OCI-M1 (cell line): ENCODE results near the gene TBC1D22A.
A peak's percentile ranks its signal among the peaks of the same experiment; 100 is the strongest.

Experiments
- DNase-seq: peaks from one replicate; lab custom pipeline; 2025; lab: John Stamatoyannopoulos, UW

TBC1D22A gene

GRCh38 chr22:47191671-47192650 lies 429.5 kb downstream of the TBC1D22A start:
- DNase-seq: no peak

DNA sequence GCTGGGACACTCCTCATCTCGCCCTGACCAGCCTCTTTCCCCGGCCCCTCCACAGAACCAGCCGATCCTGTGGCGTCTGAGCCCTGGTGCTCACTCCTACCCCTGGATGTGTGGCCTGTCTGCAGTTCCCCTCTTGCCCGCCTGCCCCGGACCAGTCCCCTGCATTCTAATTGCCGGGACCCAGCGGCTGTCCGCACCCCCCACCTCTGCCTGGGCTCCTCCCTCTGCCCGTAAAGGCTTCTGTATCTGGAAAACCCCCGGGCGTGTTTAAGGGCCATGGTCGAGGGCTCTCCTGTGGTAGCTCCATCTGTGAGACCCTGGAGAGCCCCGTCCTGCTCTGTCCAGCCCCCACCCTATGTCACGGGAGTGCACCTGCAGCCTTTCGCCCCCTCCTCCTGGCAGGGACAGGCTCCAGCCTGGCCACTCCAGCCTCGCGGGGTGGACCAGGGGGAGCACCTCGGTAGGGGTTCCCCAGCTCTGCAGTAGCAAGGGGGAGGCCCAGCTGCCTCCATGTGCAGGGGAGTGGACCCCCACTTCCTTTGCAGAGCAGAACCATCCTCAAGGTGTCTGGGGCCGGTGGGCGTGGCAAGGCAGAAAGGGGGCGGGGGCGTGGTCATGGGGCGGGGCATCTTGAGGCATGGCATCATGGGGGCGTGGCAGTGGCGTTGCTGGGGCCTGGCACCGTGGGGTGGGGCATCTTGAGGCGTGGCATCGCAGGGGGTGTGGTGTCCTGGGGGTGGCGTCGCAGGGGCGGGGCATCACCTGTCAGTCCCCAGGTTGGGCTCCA lies 430.4 kb downstream of the TBC1D22A start:
- DNase-seq: no peak

GRCh38 chr22:47193606-47194329 lies 431.3 kb downstream of the TBC1D22A start:
- no peak for DNase-seq

DNA sequence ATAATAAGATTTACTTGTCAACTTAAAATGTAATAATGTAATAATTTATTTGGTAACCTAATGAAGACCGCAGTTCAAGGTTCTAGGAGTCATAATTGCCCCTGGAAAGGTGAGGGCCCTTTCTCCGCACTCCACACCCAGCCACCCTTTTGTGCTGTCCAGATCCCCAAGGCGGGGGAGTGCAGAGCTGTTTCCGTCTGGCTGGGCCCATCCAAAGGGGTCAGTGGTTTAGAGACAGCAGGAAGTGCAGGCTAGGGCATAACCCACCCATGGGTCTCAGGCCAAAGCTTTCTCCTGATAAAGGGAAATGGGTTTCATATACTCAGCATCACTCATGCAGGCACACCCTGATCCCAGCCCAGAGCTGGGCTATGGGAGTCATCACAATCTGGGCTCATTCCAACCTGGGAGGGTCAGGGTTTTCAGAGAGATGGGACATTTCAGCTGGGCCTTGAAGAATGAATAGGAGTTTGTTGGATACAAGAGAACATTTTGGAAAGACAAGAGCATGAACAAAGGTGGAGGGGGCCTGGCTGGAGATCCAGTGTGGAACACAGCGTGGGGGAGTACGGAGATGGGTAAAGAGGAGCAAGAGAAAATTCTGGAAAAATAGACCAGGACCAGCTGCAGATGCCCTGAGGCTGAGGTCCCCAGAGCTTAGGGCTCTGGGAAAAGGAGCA lies 432.2 kb downstream of the TBC1D22A start:
- DNase-seq: no peak

DNA sequence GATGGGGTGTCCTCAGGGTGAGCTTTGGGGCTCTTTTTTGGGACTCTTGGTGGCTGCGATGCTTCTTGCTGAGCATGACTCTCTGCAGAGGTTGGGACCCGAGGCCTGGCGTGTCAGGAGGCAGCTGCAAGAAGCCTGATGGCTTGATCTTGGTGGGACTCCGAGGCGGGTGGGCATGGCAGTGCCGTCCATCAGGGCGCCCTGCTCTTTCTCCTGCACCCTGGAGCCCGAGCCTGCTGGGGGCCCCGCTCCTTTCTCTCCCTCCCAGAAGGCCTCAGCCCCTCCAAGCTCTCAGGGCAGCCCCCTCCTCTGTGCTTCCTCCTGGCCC lies 432.7 kb downstream of the TBC1D22A start:
- DNase-seq: peak; percentile 1

GRCh38 chr22:47195484-47196165 lies 433.2 kb downstream of the TBC1D22A start:
- no peak for DNase-seq

DNA sequence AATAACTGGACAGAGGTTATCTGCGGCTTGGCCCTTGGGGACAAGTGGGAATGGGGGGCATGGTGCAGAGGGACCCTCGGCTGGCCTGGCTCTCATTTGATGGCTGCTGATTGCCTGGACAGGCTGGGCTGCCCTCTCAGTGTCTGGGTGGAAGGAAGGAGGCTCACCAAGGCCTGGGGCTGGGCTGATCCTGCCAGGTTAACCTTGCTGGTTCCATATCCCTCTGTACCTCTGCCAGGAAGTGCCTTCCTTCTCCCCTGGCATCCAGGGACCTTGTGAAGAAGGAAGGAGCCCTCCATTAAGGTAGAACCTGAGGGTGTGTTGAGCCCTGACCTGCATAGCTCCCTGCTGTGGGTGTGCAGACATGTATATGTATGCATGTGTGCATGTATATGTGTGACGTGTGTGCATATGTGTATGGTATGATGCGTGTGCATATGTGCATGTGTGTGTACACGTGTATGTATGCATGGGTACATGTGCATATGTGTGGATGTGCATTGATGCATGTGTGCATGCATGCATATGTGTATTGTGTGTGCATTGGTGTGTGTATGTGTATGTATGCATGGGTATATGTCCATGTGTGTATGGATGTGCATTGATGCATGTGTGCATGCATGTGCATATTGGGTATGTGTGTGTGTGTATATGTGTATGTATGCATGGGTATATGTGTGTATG lies 433.9 kb downstream of the TBC1D22A start:
- DNase-seq: no peak

DNA sequence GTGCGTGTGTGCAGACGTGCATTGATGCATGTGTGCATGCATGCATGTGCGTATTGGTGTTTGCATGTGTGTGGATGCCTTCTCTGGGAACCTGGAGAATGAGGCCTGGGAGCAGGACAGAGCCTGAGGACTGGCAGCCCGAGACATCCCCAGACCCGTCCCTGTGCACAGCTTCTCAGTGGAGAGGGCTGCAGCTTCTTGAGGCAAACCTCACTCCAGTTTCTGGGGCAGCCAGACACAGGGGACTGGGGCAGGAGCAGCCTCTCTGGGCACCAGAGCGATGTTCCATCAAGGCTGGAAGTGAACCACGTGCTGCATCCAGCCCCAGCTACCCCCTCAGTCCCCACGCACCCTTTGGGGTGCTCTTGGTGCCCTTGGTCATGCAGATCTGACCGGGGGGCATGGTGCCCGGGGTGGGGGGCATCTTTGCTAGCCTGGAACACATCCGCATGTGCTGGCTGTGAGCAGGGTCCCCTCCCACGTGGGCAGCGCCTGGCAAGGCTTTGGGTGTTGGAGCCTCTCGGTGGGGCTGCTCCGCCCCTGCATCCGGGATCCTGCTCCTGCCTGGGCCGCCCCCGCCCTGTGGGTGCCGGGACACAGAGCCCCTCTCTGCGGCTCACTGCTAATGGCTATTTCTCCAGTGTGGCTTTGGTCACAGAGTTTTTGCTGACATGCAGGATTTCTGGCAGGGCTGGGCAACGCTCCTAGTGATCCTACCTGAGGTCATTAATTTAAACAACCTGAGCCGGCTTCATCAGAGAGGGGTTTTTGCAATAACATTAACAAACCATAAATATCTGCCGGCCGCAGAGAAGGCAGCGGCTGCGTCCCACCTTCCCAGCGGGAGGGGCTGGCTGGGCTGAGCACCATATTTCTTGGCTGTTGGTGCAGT lies 434.7 kb downstream of the TBC1D22A start:
- no peak for DNase-seq

GRCh38 chr22:47197773-47198500 lies 435.5 kb downstream of the TBC1D22A start:
- no peak for DNase-seq

GRCh38 chr22:47198801-47199251 lies 436.4 kb downstream of the TBC1D22A start:
- DNase-seq: no peak

GRCh38 chr22:47199261-47199978 lies 437.0 kb downstream of the TBC1D22A start:
- DNase-seq: no peak

- DNase-seq: no peak
Measured at GRCh38 chr22:47199979-47200272, 437.5 kb downstream of the TBC1D22A start.

DNA sequence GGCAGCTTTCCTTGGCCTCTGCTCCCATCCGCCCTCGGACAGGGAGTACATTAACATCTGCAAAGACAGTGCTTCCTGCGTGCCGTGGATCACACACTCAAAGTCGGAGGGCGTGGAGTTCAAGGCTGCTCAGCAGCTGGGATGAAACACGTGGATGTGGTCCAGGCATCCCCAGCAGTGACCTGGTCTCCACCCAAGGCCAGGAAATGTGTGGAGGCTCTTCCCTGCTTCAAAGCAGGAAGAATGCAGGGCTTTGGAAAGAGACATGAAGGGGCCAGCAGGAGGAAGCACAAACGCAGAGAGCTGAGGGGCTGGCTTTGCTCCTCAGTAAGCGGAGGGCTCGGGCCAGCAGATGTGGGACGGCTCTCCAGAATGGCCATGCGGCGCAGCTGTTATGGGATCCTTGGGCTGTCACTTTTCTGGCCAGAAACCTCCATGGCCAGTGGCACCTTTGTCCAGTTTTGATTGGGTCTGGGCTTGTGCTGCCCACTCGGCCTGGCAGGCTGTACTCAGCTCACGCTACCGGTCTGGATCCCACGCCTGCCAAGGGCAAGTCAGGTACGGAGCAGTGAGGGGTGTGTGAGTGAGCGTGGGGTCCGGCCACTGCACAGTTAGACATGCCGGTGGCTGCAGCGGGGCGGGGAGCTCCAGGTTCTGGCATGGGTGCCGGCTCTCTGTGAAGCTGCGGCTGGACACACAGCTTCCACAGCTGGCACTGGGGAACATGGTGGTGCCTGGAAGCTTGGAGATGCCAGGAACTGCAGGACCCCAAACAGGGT lies 438.0 kb downstream of the TBC1D22A start:
- no peak for DNase-seq

GRCh38 chr22:47201186-47201995 lies 438.9 kb downstream of the TBC1D22A start:
- DNase-seq: no peak

DNA sequence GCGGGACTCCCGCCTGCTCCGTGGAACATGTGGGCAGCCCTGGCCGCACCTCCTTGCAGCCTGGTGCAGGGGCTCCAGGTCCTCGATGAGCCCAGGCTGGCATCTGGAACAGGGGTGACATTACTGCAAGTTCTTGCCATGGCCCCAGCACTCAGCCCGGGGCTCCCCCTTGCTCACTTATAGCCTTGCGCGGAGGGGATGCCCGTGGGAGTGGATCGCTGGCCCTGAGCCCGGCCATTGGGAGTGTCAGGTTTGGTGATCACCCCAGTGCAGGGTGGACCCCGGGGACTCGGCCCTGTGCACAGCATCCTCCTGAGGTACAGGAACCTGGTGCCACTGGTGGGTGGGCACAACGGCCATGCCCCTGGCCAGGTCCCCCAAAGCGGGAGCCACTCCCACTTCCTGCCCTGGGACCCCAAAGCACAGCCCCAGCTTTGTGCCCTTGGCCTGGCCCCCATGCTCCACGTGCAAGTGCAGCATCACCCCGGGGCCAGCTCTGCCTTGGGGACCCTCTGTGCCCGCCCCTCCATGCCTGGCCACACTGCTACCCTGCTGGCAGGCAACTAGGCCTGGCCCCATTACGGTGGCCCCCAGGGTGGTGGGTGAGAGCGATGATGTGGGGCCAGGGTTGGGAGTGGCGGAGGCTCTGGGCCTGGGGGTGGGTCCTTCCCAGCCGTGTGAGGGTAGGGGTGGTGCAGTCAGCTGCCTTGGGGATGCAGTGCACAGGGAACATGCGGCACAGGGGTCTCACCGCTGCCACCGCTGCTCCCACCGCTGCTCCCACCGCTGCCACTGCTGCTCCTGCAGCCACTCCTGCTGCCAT lies 439.8 kb downstream of the TBC1D22A start:
- no peak for DNase-seq
